HepG2 (cell line): ENCODE measurements around the gene SMYD1. TPM values are rescaled to one million over a fixed set of nuclear protein-coding genes. Genes with fewer than 3 reads are reported as not detected.

Source experiments
- ATAD3A ChIP-seq: sonication (generic); formaldehyde crosslinking; IDR thresholded peaks from 2 replicates; pipeline ENCODE4 v1.4.0; 2020; ENCODE audit warnings: missing genetic modification reagents
- FOXO1 ChIP-seq: sonication (generic); formaldehyde crosslinking; IDR thresholded peaks from 2 replicates; pipeline ENCODE4 v1.4.0; 2020; ENCODE audit warnings: missing genetic modification reagents
- GABPB1 ChIP-seq: IDR thresholded peaks from 2 replicates; pipeline ENCODE4 v1.6.1; 2016; ENCODE audit warnings: mild to moderate bottlenecking, missing genetic modification reagents, moderate library complexity, missing compliant biosample characterization
- GPN1 ChIP-seq: sonication (generic); formaldehyde crosslinking; IDR thresholded peaks from 2 replicates; pipeline ENCODE4 v1.5.1; 2020; ENCODE audit warnings: missing genetic modification reagents, borderline replicate concordance
- HNF1B ChIP-seq: sonication (generic); formaldehyde crosslinking; IDR thresholded peaks from 2 replicates; pipeline ENCODE4 v1.5.1; 2020; ENCODE audit warnings: mild to moderate bottlenecking, moderate library complexity, missing genetic modification reagents
- IRX3 ChIP-seq: sonication (generic); formaldehyde crosslinking; IDR thresholded peaks from 2 replicates; pipeline ENCODE4 v1.8.1; 2023; ENCODE audit warnings: mild to moderate bottlenecking, low read depth, missing genetic modification reagents, borderline replicate concordance
- MXI1 ChIP-seq: IDR thresholded peaks from 3 replicates; pipeline ENCODE4 v1.6.1; 2012; ENCODE audit warnings: low read depth, low read length, inconsistent platforms, borderline replicate concordance
- PCBP1 ChIP-seq: fragments of 200-400 bp; formaldehyde crosslinking; IDR thresholded peaks from 2 replicates; pipeline ENCODE4 v1.6.1; 2017; ENCODE audit warnings: mild to moderate bottlenecking, low read depth, low read length, borderline replicate concordance
- POLR2A ChIP-seq, 2 experiments: IDR thresholded peaks; 2 replicates each; pipeline ENCODE4 v1.6.1; 2011; ENCODE audit warnings: low read depth in 2 of 2, low read length in 2 of 2, mild to moderate bottlenecking in 1 of 2, moderate library complexity in 1 of 2; ENCODE audit not compliant: insufficient read depth in 1 of 2
- SNAPC4 ChIP-seq: sonication (generic); formaldehyde crosslinking; IDR thresholded peaks from 2 replicates; pipeline ENCODE4 v1.4.0; 2020; ENCODE audit warnings: mild to moderate bottlenecking, missing genetic modification reagents
- SRY ChIP-seq: sonication (generic); formaldehyde crosslinking; IDR thresholded peaks from 2 replicates; pipeline ENCODE4 v1.8.0; 2022; ENCODE audit warnings: mild to moderate bottlenecking, missing genetic modification reagents
- ZNF567 ChIP-seq: sonication (generic); formaldehyde crosslinking; IDR thresholded peaks from 2 replicates; pipeline ENCODE4 v1.8.1; 2023; ENCODE audit warnings: mild to moderate bottlenecking, missing genetic modification reagents, borderline replicate concordance
- ZNF639 ChIP-seq: conservative IDR thresholded peaks from 2 replicates; pipeline ENCODE4 v1.6.1; 2018; ENCODE audit warnings: missing genetic modification reagents
- polyA plus RNA-seq, 8 experiments: library from polyadenylated mRNA; depleted of rRNA in 3 of 8; stranded (reverse) in 7 of 8; unstranded in 1 of 8; fragments of >200 nt; fragmentation: Illumina TruSeq in 4 of 8; extraction: Trizol in 4 of 8; gene quantifications; 2 replicates each; pipeline versions ENCODE4 v1.2.1 to v1.2.3, GENCODE V29; 2011 to 2016; ENCODE audit warnings: low read depth in 4 of 8, missing spikeins in 1 of 8, mixed read lengths in 1 of 8; ENCODE audit not compliant: insufficient read depth in 1 of 8
- total RNA-seq, 5 experiments: library from RNA; depleted of rRNA; stranded (reverse); fragments of >200 nt; fragmentation: Illumina TruSeq; extraction: Trizol; gene quantifications; 2 replicates each; pipeline ENCODE4 v1.2.3, GENCODE V29; 2016; ENCODE audit warnings: low read depth in 1 of 5
- TF ChIP-seq, protein P1 (sequence below): sonication (generic); formaldehyde crosslinking; IDR thresholded peaks from 2 replicates; pipeline ENCODE4 v1.9.0; 2022; ENCODE audit warnings: low read depth, missing genetic modification reagents
- TF ChIP-seq, protein P2 (sequence below): sonication (generic); formaldehyde crosslinking; IDR thresholded peaks from 2 replicates; pipeline ENCODE4 v1.8.1; 2023; ENCODE audit warnings: mild to moderate bottlenecking, moderate library complexity, missing genetic modification reagents

The SMYD1 gene
- total and polyA plus RNA-seq, 2 of the 13 experiments (the other 11 are each of a cell fraction or from before 2014, with no cell fraction given), result not detected

DNA sequence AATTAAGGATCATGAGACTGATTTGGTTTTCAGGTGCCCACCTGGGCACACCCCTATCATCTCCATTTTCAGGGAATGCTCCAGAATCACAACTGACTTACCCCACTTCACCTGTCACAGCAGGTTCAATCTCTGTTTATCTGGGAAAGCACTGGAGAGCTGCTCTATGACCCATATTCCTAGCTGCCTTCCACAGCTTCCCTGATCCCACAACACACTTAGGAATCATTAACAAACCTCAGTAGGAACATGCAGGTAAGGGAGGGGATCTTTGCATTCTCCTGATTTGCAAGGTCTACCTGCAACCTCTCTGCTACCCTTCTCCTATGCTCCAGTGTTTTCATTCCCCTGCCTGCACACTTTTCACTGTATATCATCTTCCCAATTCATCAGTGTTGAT lies 79.0 kb downstream of the SMYD1 start (continued):
- TF ChIP-seq ZNF639, result no peak
- TF ChIP-seq MXI1, result no peak
- TF ChIP-seq GABPB1 (CRISPR knock-in tag), result no peak
- peak; percentile 36; the same call in 1 of the 2 replicates for TF ChIP-seq FOXO1
- no peak for TF ChIP-seq SRY (CRISPR knock-in tag)
- no peak for TF ChIP-seq ZNF567 (CRISPR knock-in tag)
- no peak for TF ChIP-seq PCBP1
- peak; percentile 76 for TF ChIP-seq HNF1B (CRISPR knock-in tag)
- TF ChIP-seq IRX3 (CRISPR knock-in tag), result no peak
- TF ChIP-seq, protein P1, sequence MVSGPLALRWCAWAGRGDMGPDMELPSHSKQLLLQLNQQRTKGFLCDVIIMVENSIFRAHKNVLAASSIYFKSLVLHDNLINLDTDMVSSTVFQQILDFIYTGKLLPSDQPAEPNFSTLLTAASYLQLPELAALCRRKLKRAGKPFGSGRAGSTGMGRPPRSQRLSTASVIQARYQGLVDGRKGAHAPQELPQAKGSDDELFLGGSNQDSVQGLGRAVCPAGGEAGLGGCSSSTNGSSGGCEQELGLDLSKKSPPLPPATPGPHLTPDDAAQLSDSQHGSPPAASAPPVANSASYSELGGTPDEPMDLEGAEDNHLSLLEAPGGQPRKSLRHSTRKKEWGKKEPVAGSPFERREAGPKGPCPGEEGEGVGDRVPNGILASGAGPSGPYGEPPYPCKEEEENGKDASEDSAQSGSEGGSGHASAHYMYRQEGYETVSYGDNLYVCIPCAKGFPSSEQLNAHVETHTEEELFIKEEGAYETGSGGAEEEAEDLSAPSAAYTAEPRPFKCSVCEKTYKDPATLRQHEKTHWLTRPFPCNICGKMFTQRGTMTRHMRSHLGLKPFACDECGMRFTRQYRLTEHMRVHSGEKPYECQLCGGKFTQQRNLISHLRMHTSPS (CRISPR knock-in tag), result no peak
- TF ChIP-seq POLR2A (IDR thresholded peaks at IDR 0.05; ENCODE audit: insufficient read depth in 1 of 2, low read depth in 2 of 2, low read length in 2 of 2), result no peak
- TF ChIP-seq ATAD3A, result no peak
- TF ChIP-seq, protein P2, sequence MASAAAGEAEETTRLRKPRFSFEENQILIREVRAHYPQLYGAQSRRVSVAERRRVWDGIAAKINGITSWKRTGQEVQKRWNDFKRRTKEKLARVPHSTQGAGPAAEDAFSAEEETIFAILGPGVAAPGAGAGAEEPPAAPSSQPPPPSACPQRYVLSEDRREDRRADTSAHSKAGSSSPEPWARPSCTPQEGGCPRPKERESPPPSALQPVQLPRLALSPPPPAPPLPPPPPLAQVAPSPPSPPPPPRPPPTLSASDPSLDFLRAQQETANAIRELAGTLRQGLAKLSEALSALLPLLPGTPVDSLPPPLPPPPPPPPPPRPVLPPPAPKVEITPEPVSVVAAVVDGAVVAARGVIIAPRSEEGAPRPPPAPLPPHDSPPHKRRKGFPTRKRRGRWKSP (CRISPR knock-in tag), result no peak; the same call in 1 of the 2 replicates
- no peak for TF ChIP-seq GPN1 (CRISPR knock-in tag)
- no peak for TF ChIP-seq SNAPC4 (CRISPR knock-in tag)
